Eye (tissue), 1 donor: ENCODE data around the gene CCR5.
"Not testable (repeated sequence)": the region's sequence is repeated elsewhere in the genome, so short reads cannot be mapped to it uniquely, and the experiment has no call there.

Experiments
- DNase-seq: peaks from one replicate; pipeline ENCODE4 v3.0.0-alpha.2; 2015

CCR5 gene

DNA sequence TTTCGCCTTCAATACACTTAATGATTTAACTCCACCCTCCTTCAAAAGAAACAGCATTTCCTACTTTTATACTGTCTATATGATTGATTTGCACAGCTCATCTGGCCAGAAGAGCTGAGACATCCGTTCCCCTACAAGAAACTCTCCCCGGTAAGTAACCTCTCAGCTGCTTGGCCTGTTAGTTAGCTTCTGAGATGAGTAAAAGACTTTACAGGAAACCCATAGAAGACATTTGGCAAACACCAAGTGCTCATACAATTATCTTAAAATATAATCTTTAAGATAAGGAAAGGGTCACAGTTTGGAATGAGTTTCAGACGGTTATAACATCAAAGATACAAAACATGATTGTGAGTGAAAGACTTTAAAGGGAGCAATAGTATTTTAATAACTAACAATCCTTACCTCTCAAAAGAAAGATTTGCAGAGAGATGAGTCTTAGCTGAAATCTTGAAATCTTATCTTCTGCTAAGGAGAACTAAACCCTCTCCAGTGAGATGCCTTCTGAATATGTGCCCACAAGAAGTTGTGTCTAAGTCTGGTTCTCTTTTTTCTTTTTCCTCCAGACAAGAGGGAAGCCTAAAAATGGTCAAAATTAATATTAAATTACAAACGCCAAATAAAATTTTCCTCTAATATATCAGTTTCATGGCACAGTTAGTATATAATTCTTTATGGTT is at the start of gene CCR5:
Gene CCR5, plus strand, starts transcription at position 108 of the 680 bp plus-strand sequence. CDS start 1,957 bp downstream, outside the sequence.
- DNase-seq: no peak

DNA sequence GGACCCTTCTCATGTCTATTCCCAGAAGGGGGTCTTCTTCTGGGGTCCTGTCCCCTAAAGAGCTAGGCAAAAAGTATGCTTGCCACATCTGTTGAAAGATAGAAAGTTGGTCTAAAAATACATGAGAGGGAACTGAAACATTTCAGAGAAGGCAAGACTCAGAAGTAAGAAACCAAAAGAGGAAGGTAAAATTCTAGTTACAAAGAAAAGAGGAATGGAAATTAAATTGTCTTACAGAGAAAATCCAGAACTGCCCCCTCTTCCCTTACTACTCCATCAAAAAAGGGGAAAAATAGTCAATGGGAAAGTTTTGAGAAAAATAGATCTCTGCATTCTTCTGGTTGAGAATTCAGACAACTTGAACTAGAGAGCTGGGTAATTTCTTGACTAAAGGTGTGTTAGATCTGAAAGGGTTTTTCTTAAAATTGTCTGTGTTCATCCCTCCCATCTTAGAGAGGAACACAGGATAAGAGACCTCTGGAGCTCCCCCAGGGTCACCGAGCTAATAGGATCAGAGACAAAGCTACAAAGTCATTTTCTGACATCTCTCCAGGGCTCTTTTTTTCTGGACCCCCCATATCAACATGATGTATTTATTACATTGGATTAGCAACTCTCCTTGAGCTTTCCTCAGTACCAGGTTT is 49.2 kb upstream of the CCR5 start:
- DNase-seq: no peak

DNA sequence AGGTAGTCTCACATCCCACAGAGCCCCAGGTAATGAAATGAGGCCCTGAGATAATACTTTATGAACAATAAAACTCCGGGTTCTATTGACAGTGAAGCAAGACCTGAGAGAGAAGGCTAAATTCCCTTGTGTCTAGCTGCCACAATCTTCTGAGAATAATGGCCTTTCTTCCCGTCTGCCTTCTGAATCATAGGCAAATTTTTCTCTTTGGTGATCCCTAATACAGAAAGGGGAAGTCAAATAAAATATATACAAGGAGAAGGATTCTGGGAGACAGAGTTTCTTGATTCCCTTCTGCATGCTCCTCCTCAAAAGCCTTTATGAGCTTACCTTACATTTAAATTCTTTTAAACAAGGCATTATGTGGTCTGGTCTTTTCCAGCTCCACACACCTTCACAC is 46.7 kb upstream of the CCR5 start:
- no peak for DNase-seq

DNA sequence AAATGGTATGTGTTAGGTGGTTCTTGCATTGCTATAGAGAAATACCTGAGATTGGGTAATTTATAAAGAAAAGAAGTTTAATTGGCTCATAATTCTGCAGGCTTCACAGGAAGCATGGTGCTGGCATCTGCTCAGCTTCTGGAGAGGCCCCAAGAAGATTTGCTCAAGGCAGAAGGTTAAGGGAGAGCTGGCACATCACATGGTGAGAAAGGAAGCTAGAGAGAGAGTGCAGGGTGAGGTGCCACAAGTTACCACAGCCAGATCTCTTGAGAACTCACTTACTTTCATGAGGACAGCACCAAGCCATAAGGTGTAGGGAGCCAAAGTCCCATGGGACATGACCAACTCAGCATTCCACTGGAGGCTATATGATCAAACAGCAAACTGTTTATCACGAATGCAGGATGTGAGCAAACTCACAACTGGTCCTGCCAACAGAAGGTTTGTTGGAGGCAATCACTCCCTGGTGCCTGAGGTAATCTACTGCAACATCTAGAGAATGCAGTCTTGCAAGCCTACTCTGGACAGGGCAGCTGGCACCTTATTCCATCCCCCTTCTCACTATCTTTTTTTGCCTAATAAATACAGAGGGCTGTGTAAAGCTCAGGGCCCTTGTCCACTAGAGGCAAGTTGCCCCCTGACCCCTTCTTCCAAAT is 45.0 kb upstream of the CCR5 start:
- DNase-seq: no peak

DNA sequence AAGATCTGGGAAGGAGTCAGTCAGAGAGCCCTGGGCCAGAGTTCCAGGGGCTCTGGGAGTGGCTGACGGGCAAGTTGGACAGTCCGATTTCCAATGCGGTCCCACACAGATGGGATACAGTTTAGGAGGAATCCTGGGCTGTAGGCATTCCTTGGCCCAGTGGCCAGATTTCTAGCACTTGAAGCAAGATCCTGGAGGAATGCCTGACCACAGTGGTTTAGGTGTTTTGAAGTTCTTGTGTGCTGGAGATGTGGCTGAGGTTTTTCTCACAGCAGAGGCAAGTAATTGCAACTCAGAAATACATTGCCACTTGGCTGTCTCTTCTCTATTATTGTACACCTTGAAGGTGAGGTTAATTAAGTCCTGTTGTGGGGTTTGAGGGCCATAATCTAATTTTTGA is 40.1 kb upstream of the CCR5 start:
- not testable (repeated sequence) for DNase-seq

DNA sequence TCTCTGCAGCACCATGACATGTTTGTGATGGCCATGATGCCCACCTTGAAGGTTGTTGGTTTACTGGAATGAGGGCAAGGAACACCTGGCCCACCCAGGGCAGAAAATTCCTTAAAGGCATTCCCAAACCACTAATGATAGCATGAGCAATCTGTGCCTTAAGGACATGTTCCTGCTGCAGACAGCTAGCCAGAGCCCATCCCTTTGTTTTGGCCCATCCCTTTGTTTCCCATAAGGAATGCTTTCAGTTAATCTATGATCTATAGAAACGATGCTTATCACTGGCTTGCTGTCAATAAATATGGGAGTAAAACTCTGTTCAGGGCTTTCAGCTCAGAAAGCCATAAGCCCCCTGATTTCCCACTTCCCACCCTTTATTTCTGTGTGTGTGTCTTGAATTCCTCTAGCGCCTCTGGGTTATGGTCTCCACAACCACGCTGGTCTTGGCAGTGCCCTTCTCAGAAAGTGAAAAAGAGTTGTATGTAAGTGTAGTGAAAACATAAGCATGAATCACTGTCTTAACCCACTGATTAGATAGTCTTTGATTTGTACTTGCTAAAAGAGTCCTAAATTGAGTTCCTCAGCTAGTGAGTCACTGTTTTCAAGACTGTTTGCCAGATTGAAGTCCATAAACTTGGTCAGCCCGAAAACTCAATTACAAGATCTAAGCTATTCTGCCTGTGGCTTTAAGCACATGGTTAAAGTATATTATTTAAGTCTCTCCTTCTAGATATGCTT is 35.8 kb upstream of the CCR5 start:
- DNase-seq: no peak

DNA sequence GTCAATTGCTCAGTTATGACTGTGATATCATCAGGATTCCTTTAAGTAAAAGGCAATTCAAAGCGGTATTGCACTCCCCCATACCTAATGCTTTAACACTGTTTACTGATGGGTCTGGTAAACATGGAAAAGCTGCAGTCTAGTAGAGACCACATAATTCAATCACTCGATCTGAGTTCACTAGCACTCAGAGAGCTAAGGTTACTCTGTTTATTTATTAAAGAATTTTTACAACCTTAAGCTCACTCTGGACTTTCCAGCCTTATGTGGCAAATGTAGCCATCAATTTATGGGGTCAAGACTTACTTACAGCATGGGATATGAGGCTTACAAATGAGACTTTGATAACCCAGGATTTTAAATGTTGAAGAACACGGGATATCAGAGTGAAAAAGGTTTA is 35.2 kb upstream of the CCR5 start:
- no peak for DNase-seq

DNA sequence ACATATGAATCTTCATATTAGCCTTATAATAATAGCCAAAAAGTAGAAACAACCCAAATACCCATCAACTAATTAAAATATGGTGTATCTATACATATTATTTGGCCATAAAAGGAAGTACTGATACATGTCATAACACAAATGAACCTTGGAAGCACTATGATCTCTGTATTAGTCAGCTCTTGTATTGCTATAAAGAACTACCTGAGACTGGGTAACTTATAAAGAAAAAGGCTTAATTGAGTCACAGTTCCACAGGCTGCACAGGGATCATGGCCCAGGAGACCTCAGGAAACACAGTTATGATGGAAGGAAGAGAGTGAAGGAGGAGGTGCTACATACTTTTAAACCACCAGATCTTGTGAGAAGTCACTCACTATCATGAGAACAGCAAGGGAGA is 32.8 kb upstream of the CCR5 start:
- no peak for DNase-seq

DNA sequence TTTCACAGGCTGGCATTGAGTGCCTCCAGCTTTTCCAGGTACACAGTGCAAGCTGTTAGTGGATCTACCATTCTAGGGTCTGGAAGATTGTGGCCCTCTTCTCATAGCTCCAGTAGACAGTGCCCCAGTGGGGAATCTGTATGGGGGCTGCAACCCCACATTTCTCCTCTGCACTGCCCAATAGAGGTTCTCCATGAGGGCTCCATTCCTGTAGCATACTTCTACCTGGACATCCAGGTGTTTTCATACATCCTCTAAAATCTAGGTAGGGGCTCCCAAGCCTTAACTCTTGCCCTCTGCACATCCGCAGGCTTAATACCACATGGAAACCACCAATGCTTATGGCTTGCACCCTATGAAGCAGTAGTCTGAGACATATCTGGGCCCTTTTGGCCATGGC is 31.9 kb upstream of the CCR5 start:
- DNase-seq: no peak

DNA sequence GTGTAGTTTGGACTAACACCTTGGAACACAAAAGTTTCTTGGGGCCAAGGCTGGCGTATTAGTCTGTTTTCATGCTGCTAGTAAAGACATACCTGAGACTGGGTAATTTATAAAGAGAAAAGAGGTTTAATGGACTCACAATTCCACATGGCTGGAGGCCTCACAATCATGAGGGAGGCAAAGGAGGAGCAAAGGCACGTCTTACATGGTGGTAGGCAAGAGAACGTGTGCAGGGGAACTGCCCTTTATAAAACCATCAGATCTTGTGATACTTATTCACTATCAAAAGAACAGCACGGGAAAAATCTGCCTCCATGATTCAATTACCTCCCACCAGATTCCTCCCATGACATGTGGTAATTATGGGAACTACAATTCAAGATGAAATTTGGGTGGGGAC is 26.3 kb upstream of the CCR5 start:
- no peak for DNase-seq

DNA sequence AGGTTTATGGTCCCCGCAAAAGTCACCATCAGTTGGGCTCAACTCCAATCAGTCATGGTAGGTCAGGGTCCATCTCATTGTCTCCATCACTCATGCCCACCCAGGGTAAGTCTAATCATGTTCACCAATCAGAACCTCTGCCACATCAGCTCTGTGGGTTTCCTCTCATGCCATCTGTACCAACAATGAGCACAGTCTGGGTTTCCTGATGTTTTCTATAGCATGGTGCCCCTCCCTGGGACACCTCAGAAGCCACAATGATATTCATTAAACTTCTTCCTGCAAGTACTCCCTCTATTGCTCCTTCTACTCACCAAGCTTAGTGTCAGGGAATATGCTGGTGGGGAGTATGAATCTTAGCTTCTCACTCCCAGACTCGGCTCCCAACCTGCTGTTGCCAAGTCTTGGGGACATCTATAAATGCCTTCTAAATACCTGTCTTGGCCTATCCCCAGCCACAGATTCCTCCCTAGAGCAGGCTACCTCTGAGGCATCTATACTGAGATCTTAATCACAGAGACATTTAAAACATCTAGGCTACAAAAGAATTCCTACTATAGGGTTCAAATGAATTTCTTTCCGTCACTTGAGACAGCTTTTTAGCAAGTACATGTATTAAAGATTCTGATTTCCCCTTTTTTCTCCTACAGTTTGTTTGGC is 21.8 kb upstream of the CCR5 start:
- DNase-seq: no peak

DNA sequence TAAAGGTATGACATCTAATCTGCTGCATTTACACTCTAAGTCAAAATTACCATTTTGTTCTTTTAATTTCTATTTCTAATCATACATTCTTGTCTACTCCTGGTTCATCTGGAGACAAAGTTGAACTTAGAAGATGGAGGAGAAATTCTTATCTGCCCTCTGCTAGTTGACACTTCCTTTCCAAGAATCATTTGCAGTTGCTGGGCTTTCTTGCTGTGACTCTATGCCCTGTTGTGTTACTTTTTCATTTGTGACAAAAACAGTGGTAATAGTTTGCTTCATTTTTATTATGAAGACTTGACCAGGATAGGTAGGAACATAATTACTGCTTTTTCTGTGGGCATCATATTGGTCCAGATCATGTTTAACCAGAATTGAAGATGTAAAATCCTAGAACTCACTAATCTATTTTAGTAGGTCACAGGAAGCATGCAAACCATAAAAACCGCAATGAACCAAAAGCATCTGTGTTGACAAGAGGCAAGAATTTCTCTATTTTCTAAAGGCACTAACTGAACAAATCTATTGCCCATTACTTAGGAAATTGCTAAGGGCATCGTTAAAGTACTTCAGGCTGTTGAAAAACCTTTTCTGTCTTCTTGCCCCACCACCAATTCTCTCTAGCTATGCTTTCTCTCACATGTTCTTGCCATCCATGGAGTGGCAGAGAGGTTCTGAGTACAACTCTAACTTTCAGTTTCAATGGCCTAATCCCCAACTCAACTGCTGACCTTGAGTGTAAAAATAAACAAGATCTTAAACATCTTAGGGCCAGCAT is 21.1 kb upstream of the CCR5 start:
- no peak for DNase-seq

DNA sequence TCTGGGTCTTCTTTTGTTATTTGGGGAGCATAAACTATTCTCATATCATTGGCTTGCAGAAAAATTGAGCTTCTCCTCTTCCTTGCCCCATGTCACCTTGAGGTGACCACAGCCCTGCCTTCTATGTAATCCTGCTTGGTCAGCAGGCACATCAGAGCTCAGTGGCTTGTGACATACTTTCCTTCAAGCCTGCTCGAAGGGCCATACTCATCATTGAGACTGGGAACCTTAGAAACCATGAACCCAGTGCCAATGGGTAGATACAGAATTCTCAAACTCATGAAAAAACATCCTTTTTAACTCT is 20.5 kb upstream of the CCR5 start:
- no peak for DNase-seq

DNA sequence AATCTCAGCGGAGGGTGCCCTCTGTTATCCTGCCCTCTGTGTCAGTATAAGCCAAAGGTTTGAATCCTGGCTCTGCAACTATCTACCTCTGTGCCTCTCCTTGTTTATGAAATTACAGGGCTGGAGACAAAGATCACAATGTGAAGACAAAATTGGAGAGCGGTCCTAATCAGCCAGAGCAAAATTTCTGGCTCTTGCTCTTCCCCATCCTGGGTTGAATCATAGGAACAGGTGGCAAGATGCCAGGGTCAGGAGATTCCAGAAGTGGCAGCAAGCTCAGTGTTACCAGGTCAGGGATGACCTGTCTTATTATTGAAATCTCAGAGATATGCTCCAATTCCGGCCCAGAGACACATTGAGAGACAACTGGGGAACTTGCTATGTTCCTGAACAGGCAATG is 19.1 kb upstream of the CCR5 start:
- DNase-seq: no peak

DNA sequence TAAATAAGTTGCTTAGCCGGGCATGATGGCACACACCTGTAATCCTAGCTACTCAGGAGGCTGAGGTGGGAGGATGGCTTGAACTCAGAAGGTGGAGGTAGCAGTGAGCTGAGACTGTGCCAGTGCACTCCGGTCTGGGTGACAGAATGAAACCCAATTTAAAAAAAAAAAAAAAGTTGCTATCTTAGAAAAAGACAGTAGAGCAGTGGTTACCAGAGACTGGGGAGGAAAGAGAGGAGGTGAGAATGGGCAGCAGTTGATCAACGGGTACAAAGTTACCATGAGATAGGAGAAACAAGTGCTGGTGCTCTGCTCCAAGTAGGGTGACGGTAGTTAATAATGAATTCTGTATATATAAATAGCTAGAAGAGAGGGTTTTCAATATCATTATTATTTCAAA is 17.7 kb upstream of the CCR5 start:
- DNase-seq: no peak

DNA sequence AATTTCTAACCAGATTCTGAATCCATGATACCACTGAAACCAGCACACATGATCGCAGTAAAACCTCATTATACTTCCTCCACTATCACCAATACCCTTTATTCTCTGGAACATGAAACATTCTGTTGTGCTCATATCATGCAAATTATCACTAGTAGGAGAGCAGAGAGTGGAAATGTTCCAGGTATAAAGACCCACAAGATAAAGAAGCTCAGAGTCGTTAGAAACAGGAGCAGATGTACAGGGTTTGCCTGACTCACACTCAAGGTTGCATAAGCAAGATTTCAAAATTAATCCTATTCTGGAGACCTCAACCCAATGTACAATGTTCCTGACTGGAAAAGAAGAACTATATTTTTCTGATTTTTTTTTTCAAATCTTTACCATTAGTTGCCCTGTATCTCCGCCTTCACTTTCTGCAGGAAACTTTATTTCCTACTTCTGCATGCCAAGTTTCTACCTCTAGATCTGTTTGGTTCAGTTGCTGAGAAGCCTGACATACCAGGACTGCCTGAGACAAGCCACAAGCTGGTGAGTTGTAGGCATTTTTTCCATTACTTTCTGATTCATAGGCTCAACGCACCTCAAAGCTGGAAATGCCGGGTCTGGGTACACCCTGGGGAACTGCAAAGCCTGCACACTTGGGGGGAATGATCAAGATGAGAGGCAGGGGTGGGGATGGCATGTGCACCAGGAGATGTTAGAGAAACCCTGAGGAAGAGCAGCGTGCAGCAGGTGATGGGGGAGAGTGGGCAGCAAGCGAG is 16.9 kb upstream of the CCR5 start, which contains the start of gene CCR2:
Gene CCR2, plus strand, starts transcription at position 465 of the 764 bp plus-strand sequence. CDS start 3,417 bp downstream, outside the sequence.
- DNase-seq: no peak

DNA sequence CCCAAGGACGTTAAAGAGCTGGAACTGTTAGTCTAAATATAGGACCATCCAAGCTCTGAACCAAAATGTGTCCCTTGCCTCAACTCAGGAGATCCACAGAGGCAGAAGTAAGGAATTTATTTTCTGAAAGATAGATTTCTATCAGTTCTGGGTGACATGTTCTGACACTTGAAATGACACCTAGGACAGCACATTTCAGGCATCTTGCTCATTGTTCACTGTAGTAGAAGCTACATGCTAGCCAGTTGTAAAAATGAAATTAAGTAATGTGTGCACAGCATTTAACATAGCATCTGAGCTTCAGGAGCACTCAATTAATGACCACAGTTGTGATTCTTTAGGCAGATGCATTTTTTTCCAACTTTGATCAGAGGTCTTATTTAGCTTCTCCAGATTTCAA is 16.3 kb upstream of the CCR5 start:
- DNase-seq: no peak

DNA sequence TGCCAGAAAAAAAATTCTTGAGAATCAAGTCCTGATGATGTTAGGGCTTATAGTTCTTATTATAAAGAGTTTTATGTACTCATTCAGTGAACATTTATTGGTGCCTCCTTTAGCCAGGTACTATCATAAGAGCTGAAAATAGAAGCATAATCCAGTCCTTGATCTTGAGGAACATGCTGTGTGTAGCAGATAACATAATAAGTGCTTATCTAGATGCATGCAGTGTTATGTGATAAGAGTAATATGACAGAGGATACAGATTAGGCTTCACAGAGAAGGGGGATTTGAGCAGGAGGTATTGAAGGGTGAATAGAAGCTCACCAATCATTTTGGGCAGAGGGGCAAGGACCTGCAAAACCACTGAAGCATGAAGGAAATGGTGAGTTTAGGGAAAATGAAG is 15.8 kb upstream of the CCR5 start:
- DNase-seq: no peak

DNA sequence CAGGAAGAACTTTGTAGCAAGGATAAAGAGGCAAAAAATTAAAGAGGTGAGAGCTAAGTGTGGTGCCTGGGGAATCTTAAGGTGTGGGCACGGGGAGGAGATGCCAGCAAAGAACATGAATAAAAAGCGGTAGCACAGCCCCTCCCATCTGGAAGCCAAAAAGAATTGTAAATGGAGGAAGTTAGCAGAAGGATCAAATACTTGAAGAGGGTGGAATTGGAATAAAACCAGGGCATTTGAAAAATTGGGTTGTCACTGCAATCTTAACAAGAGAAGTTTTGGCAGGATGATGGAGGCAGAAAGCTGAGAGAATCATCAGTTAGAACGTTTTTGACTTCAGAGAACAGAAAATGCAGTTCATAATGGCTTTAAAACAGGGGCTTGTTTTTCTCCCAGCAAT is 14.5 kb upstream of the CCR5 start:
- DNase-seq: no peak

DNA sequence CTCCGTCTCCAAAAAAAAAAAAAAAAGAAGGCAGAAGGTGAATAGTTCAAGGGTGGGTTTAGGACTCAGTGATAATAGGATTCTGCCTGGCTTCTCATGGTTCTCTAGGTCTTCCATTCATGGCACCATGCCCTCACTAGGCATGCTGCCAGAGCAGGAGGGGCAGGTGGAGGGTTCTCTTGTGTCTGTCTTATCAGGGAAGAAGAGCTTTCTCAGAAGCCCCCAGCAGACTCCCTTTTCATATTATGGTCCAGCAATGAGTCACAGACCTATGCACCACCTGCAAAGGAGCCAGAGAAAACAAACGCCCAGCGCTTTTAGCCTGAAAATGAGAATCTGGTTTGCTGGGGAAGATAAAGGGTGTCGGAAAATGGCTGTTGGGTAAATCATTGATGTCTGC is 13.8 kb upstream of the CCR5 start:
- DNase-seq: no peak

DNA sequence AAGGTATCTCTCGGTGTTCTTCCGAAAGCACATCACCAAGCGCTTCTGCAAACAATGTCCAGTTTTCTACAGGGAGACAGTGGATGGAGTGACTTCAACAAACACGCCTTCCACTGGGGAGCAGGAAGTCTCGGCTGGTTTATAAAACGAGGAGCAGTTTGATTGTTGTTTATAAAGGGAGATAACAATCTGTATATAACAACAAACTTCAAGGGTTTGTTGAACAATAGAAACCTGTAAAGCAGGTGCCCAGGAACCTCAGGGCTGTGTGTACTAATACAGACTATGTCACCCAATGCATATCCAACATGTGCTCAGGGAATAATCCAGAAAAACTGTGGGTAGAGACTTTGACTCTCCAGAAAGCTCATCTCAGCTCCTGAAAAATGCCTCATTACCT is 12.3 kb upstream of the CCR5 start:
- DNase-seq: no peak
